Ectodermal cell (in vitro differentiated cells): Measurements from ENCODE around the gene LRRC28.

ENCODE experiments used
- H3K27ac ChIP-seq: 2 replicates; pipeline ENCODE4 v1.7.0; 2013; ENCODE audit warnings: mild to moderate bottlenecking, low read depth, low read length; ENCODE audit not compliant: insufficient read depth, poor library complexity, severe bottlenecking
- H3K27me3 ChIP-seq: 2 replicates; pipeline ENCODE4 v1.7.0; 2013; ENCODE audit warnings: mild to moderate bottlenecking, low read length; ENCODE audit not compliant: insufficient read depth, control insufficient read depth, poor library complexity, severe bottlenecking
- H3K36me3 ChIP-seq: one replicate; pipeline ENCODE4 v1.7.0; 2013; ENCODE audit warnings: low read length; ENCODE audit not compliant: control insufficient read depth, insufficient read depth
- H3K4me1 ChIP-seq: one replicate; pipeline ENCODE4 v1.7.0; 2013; ENCODE audit warnings: low read length; ENCODE audit not compliant: control insufficient read depth, insufficient read depth
- H3K4me3 ChIP-seq: 2 replicates; pipeline ENCODE4 v1.7.0; 2013; ENCODE audit warnings: low read depth, low read length, control low read depth; ENCODE audit not compliant: insufficient read depth
- H3K9me3 ChIP-seq: 2 replicates; pipeline ENCODE4 v1.7.0; 2013; ENCODE audit warnings: mild to moderate bottlenecking, low read length, moderate library complexity; ENCODE audit not compliant: control insufficient read depth
- WGBS, 2 experiments: methylation state at CpG; one replicate each; pipeline ENCODE4 v1.1.7; 2013; ENCODE audit warnings: missing lambda C conversion rate in 2 of 2; 5-methylcytosine and 5-hydroxymethylcytosine counted together

The LRRC28 gene

DNA sequence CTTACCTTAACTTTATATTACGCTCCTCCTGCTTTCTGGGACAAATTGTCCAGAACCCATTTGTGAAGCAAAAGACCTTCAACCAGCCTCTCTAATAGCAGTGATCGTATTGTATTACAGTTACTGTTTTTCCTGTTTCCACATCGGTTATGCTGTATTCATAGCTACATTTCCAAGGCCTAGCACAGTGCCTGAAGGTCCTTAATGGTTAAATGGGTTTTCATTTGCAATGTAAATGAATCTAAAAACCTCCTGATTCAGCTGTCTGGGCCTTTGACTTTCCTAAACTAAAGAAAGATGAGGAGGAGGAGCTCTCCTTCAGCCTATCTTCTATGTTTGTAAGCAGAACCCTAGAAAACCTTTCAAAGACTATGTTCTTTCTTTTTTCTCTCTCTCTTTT, 99.1 kb downstream of the LRRC28 start:
- no peak overlapping the region for H3K27ac ChIP-seq
- no peaks in the 10 kb centered on the region for H3K27me3 ChIP-seq
- H3K9me3 ChIP-seq: no peaks in the 10 kb centered on the region
- no peaks in the 10 kb centered on the region for H3K36me3 ChIP-seq
- 93 to 98% methylated on average over 3 of the region's 3 CpGs for WGBS, 2 experiments
- no peaks in the 10 kb centered on the region for H3K4me1 ChIP-seq
- H3K4me3 ChIP-seq: no peak overlapping the region

DNA sequence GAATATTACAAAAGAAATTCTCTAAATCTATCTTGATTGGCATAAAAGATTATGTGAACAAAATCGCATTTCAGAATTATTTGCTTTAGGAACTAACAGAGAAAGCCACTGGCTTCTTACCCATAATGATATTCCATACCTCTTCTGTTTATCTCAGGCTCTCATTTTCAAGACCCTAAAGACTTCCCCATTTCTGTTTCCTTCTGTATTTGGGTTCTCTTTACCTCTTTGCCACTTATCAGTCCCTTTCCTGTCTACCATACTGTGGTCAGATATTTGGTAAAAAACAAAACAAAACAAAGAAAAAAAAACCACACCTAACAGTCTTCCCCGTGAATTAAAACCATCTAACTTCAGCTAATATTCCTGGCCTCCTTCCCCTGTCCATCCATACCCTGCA, 108.5 kb downstream of the LRRC28 start:
- 92 to 98% methylated on average over 2 of the region's 2 CpGs for WGBS, 2 experiments
- Histone ChIP-seq H3K4me1 (no peaks in the 10 kb centered on the region), H3K4me3 (no peak overlapping the region), H3K9me3 (no peaks in the 10 kb centered on the region), H3K27ac (no peak overlapping the region), H3K36me3 (no peaks in the 10 kb centered on the region), H3K27me3 (no peaks in the 10 kb centered on the region)

- H3K4me1 ChIP-seq: no peaks in the 10 kb centered on the region
- no peaks in the 10 kb centered on the region for H3K36me3 ChIP-seq
- H3K27me3 ChIP-seq: no peaks in the 10 kb centered on the region
- WGBS, 2 experiments: 85 to 87% methylated on average over 10 to 13 of the region's 13 CpGs
- no peaks in the 10 kb centered on the region for H3K9me3 ChIP-seq
- no peak overlapping the region for H3K4me3 ChIP-seq
- no peak overlapping the region for H3K27ac ChIP-seq
These were observed 110.4 kb downstream of the LRRC28 start for GRCh38 chr15:99361545-99362185.

- H3K36me3 ChIP-seq: no peaks in the 10 kb centered on the region
- no peaks in the 10 kb centered on the region for H3K27me3 ChIP-seq
- 60 to 92% methylated on average over 1 of the region's 1 CpG for WGBS, 2 experiments
- H3K27ac ChIP-seq: no peak overlapping the region
- H3K4me1 ChIP-seq: no peaks in the 10 kb centered on the region
- no peak overlapping the region for H3K4me3 ChIP-seq
- H3K9me3 ChIP-seq: no peaks in the 10 kb centered on the region
These were observed 114.0 kb downstream of the LRRC28 start for GRCh38 chr15:99365242-99365641.

DNA sequence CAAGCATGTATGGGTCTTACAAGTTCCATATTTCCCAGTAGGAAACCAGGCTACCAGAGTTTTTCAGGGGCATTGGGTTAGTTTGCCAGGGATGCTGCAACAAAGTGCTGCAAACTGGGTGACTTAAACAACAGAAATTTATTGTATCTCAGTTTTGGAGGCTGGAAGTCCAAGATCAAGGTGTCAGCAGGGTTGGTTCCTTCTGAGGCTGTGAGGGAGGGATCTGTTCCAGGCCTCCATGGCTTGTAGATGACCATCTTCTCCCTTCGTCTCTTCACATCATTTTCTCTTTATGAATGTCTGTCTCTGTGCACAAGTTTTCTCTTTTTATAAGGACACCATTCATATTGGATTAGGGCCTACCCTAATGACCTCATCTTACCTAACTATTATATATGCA, 114.7 kb downstream of the LRRC28 start:
- no peaks in the 10 kb centered on the region for H3K4me1 ChIP-seq
- no peaks in the 10 kb centered on the region for H3K9me3 ChIP-seq
- no peaks in the 10 kb centered on the region for H3K27me3 ChIP-seq
- 88 to 93% methylated on average over 1 of the region's 1 CpG for WGBS, 2 experiments
- H3K36me3 ChIP-seq: no peaks in the 10 kb centered on the region
- H3K27ac ChIP-seq: no peak overlapping the region
- H3K4me3 ChIP-seq: no peak overlapping the region

- no peak overlapping the region for H3K27ac ChIP-seq
These were observed 117.5 kb downstream of the LRRC28 start for GRCh38 chr15:99368743-99369142.

DNA sequence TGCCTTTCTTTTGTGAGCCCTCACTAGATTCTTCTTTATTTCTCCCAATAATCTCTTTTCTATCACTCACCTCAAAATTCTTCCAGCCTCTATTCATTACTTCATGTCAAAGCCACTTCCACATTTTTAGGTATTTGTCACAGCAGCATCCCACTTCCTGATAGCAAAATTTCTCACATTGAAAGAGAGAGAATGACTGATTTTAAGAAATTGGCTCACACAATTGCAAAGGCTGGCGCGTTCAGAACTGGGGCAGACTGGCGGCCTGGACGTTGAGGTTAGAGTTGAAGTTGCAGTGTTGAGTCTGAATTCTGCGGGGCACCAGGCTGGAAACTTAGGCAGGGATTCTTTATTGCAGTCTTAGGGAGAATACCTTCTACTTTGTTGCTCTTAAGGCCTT, 117.9 kb downstream of the LRRC28 start:
- H3K27me3 ChIP-seq: no peaks in the 10 kb centered on the region
- 97 to 98% methylated on average over 5 of the region's 5 CpGs for WGBS, 2 experiments
- no peaks in the 10 kb centered on the region for H3K36me3 ChIP-seq
- H3K9me3 ChIP-seq: no peaks in the 10 kb centered on the region
- no peak overlapping the region for H3K27ac ChIP-seq
- H3K4me3 ChIP-seq: no peak overlapping the region
- no peaks in the 10 kb centered on the region for H3K4me1 ChIP-seq

More at GRCh38 chr15:99368743-99369142, 117.5 kb downstream of the LRRC28 start:
- H3K27me3 ChIP-seq: no peaks in the 10 kb centered on the region
- no peaks in the 10 kb centered on the region for H3K36me3 ChIP-seq
- no peak overlapping the region for H3K4me3 ChIP-seq
- H3K4me1 ChIP-seq: no peaks in the 10 kb centered on the region
- H3K9me3 ChIP-seq: no peaks in the 10 kb centered on the region

DNA sequence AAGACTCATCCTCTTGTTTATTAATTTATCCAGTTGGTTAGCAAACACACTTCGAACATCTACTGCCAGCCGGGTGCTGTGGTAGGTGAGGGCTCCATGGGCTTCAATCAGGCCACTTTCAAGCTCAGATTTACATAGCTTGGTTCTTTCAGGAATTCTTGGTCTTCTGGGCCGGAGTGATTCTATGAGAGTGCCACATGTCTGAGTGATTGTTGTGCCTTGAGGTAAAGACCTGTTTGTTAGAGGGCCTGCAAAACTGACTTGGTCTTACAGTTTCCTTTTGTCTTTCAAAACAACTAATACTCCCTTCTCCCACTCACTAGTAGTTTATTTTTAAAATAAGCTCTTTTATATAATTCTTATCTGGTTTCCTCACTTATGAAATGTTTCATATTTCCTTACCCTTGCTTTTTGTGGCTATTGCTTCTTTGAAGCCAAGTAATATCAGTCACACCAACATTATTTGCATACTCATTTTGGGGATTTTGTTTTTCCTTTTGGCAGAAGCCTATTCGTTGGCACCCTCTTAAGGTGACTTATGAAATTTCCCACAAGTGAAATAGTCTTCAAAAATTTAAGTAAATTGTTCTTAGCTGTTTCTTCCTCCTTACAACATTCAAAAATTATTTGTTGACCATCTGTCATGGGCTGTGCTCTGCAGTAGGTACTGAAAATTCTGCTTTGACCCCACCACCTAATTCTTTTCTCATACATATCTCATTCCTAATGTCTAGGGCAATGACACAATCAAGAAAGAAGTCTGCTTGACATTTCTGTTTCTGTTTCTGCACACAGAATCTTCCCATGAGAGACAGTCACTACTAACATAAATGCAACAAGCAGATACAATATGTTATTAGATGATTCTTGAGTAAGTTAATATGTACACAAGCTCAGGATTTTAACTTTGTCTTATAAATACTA, 120.2 kb downstream of the LRRC28 start:
- Histone ChIP-seq H3K27me3 (no peaks in the 10 kb centered on the region), H3K27ac (no peak overlapping the region), H3K4me1 (no peaks in the 10 kb centered on the region), H3K9me3 (no peaks in the 10 kb centered on the region), H3K4me3 (no peak overlapping the region), H3K36me3 (no peaks in the 10 kb centered on the region)
- 81 to 88% methylated on average over 3 to 4 of the region's 4 CpGs for WGBS, 2 experiments

GRCh38 chr15:99385005-99385669, 133.9 kb downstream of the LRRC28 start:
- no peaks in the 10 kb centered on the region for H3K9me3 ChIP-seq
- WGBS, 2 experiments: 87 to 91% methylated on average over 6 of the region's 6 CpGs
- H3K4me1 ChIP-seq: no peaks in the 10 kb centered on the region
- H3K27ac ChIP-seq: no peak overlapping the region
- H3K36me3 ChIP-seq: no peaks in the 10 kb centered on the region
- H3K4me3 ChIP-seq: no peak overlapping the region
- no peaks in the 10 kb centered on the region for H3K27me3 ChIP-seq

DNA sequence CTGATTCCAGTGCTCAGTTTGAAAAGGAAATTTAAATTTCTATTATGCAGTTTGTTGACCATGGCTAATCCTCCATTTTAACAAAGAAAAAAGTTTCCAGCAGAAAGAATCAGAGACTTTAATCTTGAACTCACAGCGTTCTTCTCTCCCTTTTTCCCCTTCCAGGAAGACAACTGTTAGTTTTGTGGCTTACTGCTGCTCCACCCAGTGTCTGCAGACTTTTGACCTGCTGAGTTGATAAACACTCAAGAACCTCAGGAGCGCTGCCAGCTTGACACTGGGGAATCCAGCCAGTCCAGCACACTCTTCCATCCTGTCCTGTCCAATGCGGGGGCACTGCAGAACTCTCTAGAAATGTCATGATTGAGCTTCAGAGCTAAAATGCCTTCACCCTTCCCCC, 134.6 kb downstream of the LRRC28 start:
- no peak overlapping the region for H3K27ac ChIP-seq
- no peaks in the 10 kb centered on the region for H3K9me3 ChIP-seq
- no peaks in the 10 kb centered on the region for H3K36me3 ChIP-seq
- no peaks in the 10 kb centered on the region for H3K4me1 ChIP-seq
- 87 to 89% methylated on average over 3 of the region's 3 CpGs for WGBS, 2 experiments
- no peaks in the 10 kb centered on the region for H3K27me3 ChIP-seq
- H3K4me3 ChIP-seq: no peak overlapping the region
